Measurements from ENCODE around the gene TRIM25.

Gene TRIM25

GRCh38 chr17:56926704-56927103 lies 12.9 kb upstream of the TRIM25 start:
- DNase-seq, result no peak

DNA sequence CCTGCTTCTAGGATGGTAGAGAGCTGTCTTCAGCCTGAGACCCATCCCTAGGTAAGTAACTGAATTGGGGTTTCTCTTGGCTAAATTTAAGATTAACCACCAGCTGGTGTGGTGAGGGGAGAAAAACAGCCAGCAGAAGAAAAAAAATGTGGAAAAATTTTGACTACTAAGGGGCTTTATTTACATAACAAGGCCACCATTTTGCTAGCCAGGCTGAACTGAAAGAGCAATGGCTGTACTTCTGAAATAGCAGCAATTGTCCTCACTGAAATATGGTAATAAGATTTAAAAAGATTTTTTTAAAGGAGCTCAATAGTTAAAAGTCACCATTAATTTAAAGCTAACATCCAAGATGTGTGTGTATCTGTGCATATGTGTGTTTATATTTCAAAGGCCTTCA lies 12.4 kb upstream of the TRIM25 start:
- DNase-seq, result no peak

DNA sequence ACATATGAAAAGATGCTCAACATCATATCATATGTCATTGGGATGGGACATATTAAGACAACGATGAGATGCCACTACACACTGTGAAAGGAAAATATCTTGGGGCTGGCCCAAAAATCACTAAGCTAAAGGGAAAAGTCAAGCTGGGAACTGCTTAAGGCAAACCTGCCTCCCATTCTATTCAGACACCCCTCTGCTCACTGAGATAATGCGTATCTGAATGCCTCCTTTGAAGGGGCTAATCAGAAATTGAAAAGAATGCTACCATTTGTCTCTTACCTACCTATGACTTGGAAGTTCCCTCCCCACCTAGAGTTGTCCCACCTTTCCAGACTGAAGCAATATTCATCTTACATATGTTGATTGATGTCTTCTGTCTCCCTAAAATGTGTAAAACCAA lies 11.2 kb upstream of the TRIM25 start:
- no peak for DNase-seq

DNA sequence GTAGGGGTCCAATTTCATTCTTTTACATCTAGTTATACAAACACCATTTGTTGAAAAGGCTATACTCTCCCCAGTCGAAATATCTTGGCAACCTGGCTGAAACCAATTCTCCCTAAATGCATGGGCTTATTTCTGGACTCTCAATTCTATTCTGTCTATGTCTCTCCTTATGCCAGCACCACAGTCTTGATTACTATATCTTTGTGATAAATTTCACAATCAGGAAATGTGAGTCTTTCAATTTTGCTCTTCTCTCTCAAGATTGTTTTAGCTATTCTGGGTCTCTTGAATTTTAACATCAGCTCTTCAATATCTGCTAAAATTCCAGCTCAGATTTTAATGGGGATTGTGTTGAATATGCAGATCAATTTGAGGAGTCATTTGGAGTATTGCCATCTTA lies 5.9 kb upstream of the TRIM25 start:
- no peak for DNase-seq

GRCh38 chr17:56918916-56919315 lies 5.1 kb upstream of the TRIM25 start:
- DNase-seq, result peak in 1 of 5 donors; percentile 72

GRCh38 chr17:56917559-56918296 lies 3.9 kb upstream of the TRIM25 start:
- DNase-seq, result no peak

- DNase-seq, result no peak
These were observed 878 bp upstream of the TRIM25 start for GRCh38 chr17:56914581-56915273.

DNA sequence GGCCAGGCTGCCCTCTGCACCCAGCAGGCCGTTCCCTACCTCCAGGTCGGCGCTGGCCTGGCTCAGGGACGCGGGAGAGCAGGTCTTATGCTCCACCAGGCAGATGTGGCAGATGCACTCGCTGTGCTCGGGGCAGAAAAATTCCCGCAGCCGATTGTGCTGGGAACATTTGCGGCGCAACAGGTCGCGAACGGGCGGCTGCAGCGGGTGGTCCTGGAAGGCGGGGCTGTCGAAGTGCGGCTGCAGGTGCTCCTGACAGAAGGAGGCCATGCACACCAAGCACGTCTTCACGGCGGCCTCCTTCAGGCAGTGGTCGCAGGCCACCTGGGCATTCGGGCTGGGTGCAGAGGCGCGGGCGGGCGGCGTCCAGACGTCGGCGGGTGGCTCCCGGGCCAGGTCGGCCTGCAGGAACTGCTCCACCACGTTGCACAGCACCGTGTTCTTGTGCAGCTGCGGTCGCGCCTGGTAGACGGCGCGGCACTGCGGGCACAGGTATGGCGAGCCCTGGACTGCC lies 439 bp downstream of the TRIM25 start:
- DNase-seq, result peak in 1 of 5 donors; percentile 20

GRCh38 chr17:56913000-56913311 lies 893 bp downstream of the TRIM25 start:
- DNase-seq, result no peak

- DNase-seq, result peak in 1 of 5 donors; percentile 38
These were observed 1.5 kb downstream of the TRIM25 start for GRCh38 chr17:56912105-56912999.

DNA sequence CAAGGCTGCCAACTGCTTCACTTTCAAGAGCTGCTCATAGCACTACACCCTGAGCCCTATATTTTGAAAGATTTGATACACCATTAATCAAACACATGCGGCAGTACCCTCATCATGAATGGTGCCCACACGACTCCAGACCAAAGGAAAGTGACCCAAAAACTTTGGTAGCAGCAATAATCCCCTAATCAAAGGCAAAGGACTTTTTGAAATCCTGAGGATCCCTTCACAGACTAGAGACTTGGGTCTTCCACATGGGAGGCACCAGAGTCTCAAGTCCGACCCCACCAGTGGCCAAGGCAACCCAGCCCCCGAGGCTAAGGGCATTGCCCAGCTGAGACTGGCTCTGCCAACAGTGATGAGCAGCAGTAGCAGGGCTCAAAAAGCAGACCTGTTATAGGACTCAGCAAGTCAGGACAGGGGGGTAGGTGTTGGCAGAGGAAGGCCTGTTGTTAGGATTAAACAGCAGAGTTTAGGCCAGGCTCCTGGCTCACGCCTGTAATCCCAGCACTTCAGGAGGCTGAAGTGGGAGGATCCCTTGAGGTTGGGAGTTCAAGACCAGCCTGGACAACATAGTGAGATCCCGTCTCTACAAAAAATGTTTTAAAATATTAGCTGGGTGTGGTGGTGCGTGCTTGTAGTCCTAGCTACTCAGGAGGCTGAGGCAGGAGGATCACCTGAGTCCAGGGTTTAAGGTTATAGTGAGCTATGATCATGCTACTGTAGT lies 3.2 kb downstream of the TRIM25 start:
- no peak for DNase-seq

DNA sequence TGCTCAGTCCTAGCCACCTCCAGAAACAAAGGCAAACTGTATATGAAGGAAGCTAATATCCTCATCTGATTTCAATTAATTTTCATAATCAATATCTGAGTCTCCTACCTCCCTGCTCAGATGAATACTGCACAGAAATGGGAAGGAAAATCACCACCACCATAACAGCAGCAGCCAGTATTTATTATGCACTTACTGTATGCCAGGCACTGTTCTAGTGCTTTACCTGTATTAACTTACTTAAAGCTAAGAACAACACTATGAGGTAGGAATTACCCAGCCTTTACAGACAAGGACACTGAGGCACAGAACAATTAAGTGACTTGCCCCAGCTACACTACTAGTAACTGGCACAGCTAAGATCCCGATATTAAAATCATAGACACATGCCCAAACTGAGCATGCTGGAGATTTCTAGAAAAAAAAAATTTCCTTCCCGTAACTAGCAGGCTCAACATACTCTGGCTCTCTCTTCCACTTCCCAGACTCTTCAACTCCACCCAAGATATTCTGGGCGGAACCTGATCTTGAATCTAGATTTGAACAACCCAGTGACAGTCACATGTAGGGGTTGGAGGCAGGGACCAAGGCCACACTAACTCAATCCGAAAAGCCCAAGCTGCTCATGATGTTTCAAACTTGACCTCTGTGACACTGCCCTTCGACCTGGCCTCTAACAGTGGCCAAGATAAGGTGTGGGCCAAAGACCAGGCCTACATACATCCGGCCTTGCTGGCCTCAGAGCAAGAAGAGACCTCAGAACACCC lies 3.9 kb downstream of the TRIM25 start:
- no peak for DNase-seq

DNA sequence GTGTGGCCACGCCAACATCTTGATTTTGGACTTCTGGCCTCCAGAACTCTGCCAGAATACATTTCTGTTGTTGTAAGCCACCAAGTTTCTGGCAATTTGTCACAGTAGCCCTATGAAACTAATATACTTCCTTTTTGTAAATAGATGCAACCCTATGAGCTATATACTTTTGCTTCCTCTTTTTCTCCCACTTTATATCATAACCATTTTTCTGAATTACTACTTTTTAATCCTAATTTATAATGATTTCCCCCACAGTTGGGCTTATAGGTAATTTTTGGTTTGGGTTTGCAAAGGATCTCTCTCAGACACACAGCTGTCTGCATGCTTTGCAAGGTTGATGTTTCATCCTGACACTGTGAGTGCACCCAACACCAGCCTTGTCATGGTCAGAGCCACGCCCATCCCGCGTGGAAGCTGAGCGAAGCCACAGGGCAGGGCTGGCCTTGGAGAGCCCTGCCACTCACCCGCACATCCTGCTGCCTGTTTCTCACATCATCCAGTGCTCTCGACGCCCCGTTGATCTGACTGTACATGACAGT lies 5.8 kb downstream of the TRIM25 start:
- DNase-seq, result peak in 2 of 5 donors; percentile 5 to 79

DNA sequence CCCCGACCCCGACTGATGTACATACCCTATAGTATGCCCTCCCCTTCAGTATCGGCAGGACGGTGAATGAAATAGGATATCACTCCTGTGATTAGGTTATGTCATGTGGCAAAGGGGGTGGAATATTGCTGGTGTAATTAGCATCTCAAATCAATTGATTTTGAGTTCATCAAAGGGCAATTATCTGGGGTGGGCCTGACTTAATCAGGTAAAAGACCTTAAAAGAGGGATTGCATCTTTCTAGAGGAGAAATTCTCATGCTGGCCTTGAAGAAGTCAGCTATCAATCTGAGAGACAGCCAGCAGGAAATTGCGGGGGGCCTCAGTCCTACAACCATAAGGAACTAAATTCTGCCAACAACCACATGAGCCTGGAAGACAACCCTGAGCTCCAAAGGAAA lies 10.3 kb downstream of the TRIM25 start:
- no peak for DNase-seq

GRCh38 chr17:56902348-56902747 lies 11.5 kb downstream of the TRIM25 start:
- DNase-seq, result no peak

DNA sequence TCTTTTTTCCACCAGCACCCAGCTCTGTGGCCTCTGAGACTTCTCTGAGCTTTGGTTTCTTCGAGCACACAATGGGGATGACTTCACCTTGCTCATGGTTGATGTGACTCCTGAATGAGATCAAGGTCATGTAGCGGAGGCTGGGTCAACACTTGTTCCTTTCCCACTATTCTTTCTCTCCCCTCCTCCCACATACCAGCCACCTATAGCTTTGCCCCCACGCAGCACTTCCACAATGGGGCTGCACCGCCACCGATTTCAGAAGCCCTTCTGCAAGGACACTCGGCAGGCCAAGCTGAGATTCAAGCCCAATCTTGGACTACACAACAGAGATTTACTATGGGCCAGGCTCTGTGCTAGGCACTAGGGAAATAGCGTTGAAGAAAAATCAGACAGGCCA lies 14.4 kb downstream of the TRIM25 start:
- no peak for DNase-seq

GRCh38 chr17:56898874-56899273 lies 15.0 kb downstream of the TRIM25 start:
- DNase-seq, result no peak

GRCh38 chr17:56897646-56898424 lies 16.0 kb downstream of the TRIM25 start:
- no peak for DNase-seq

DNA sequence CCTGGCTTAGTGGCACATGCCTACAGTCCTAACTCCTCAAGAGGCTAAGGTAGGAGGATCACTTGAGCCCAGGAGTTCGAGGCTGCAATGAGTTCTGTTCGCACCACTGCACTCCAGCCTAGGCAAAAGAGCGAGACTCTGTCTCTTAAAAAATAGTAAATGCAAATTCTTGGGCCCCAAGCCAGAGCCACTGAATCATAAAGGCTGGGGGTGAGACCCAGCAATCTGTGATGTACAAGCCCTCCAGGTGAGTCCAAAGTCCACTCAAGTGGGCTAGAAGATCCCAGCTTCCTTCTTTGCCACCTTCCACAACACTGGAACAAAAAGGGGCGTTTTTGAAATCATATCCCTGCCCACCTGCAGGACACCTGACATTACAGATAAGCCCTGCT lies 16.9 kb downstream of the TRIM25 start:
- no peak for DNase-seq

DNA sequence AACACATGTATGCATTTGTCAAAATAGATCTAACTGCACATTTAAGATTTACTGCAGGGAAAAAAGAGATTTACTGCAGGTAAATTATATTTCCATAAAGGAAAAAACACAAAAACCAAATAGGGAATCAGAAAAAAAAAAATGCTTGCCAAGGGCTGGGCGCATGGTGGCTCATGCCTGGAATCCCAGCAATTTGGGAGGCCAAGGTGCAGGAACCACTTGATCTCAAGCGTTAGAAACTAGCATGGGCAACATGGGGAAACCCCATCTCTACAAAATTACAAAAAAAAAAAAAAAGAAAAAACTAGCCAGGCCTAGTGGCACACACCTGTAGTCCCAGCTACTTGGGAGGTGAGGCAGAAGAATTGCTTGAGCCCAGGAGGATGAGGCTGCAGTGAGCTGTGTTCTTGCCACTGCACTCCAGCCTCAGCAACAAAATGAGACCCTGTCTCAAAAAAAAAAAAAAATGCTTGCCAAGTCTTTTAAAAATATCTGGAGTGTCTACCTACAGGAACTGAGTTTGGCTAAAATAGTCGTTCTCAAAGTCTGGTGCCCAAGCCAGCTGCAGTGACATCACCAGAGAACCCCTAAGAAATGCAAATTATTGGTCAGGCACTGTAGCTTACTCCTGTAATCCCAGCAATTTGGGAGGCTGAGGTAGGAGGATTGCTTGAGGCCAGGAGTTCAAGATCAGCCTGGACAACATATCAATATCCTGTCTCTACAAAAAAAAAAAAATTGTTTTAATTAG lies 17.5 kb downstream of the TRIM25 start:
- DNase-seq, result no peak
